Mammary epithelial cell (primary cell): ENCODE data around the gene GYPA.

Experiments used
- EZH2 ChIP-seq: IDR thresholded peaks from 2 replicates; pipeline ENCODE4 v1.6.1; 2012; ENCODE audit warnings: low read length, inconsistent platforms, borderline replicate concordance
- TF ChIP-seq, protein P1 (sequence below), 2 donors: IDR thresholded peaks in 1 of 2; conservative IDR thresholded peaks in 1 of 2; 2 replicates each; pipeline ENCODE4 v1.5.1; 2011 to 2012; ENCODE audit warnings: inconsistent platforms in 2 of 2, low read length in 2 of 2, mild to moderate bottlenecking in 2 of 2, control low read depth in 1 of 2, low read depth in 1 of 2; ENCODE audit not compliant: insufficient read depth in 1 of 2; ENCODE audit errors: extremely low read depth in 1 of 2

DNA sequence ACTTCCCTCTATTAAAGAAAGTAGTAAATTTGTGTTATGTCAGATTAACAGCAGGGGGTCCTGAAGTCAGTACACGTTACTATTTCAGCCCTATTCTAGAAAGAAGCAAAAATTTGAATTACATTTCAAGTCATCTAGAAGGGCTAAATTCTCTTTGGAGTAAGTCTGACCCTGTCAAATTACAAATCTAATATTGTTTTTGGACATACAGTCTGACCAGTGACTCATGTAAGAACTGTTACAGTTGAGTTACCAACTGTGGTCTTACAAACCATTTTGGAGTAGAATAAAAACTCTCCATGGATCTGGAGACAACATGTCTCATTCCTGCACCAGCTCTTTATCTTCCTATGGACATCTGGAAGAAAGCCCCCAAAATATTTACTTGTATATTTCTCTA, 36.0 kb upstream of the GYPA start:
- TF ChIP-seq, protein P1, sequence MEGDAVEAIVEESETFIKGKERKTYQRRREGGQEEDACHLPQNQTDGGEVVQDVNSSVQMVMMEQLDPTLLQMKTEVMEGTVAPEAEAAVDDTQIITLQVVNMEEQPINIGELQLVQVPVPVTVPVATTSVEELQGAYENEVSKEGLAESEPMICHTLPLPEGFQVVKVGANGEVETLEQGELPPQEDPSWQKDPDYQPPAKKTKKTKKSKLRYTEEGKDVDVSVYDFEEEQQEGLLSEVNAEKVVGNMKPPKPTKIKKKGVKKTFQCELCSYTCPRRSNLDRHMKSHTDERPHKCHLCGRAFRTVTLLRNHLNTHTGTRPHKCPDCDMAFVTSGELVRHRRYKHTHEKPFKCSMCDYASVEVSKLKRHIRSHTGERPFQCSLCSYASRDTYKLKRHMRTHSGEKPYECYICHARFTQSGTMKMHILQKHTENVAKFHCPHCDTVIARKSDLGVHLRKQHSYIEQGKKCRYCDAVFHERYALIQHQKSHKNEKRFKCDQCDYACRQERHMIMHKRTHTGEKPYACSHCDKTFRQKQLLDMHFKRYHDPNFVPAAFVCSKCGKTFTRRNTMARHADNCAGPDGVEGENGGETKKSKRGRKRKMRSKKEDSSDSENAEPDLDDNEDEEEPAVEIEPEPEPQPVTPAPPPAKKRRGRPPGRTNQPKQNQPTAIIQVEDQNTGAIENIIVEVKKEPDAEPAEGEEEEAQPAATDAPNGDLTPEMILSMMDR (conservative IDR thresholded peaks at IDR 0.05 in 1 of 2, IDR thresholded peaks at IDR 0.05 in 1 of 2; ENCODE audit: extremely low read depth in 1 of 2, insufficient read depth in 1 of 2, low read depth in 1 of 2, low read length in 2 of 2) = no peak
- TF ChIP-seq EZH2 = no peak
